NCI-H2171 (cell line): ENCODE data around the gene RCN2.
"Not testable (repeated sequence)": the region's sequence is repeated elsewhere in the genome, so short reads cannot be mapped to it uniquely, and the experiment has no call there.

Source experiments
- DNase-seq: peaks from one replicate; lab custom pipeline; 2025; lab: John Stamatoyannopoulos, UW

The RCN2 gene

GRCh38 chr15:76932135-76932966, 802 bp downstream of the RCN2 start:
- DNase-seq: no peak

GRCh38 chr15:76935620-76936019, 4.1 kb downstream of the RCN2 start:
- DNase-seq: no peak

- DNase-seq: no peak
Measured at GRCh38 chr15:76936671-76937070, 5.1 kb downstream of the RCN2 start.

- no peak for DNase-seq
Measured at GRCh38 chr15:76938752-76939151, 7.2 kb downstream of the RCN2 start.

- DNase-seq: no peak
Measured at GRCh38 chr15:76939715-76940114, 8.2 kb downstream of the RCN2 start.

GRCh38 chr15:76941636-76942035, 10.1 kb downstream of the RCN2 start:
- no peak for DNase-seq

- no peak for DNase-seq
Measured at GRCh38 chr15:76942331-76942730, 10.8 kb downstream of the RCN2 start.

- DNase-seq: no peak
Measured at GRCh38 chr15:76945494-76946093, 14.0 kb downstream of the RCN2 start.

- no peak for DNase-seq
Measured at GRCh38 chr15:76947454-76947853, 15.9 kb downstream of the RCN2 start.

GRCh38 chr15:76951220-76951619, 19.7 kb downstream of the RCN2 start:
- no peak for DNase-seq

GRCh38 chr15:76953913-76954312, 22.4 kb downstream of the RCN2 start:
- no peak for DNase-seq

GRCh38 chr15:76954744-76955143, 23.2 kb downstream of the RCN2 start:
- no peak for DNase-seq

GRCh38 chr15:76961268-76962011, 29.9 kb downstream of the RCN2 start:
- DNase-seq: no peak

GRCh38 chr15:76962337-76963013, 30.9 kb downstream of the RCN2 start:
- no peak for DNase-seq

- DNase-seq: no peak
Measured at GRCh38 chr15:76963596-76963995, 32.0 kb downstream of the RCN2 start.

- DNase-seq: no peak
Measured at GRCh38 chr15:76964157-76964556, 32.6 kb downstream of the RCN2 start.

- DNase-seq: not testable (repeated sequence)
Measured at GRCh38 chr15:76966051-76966450, 34.5 kb downstream of the RCN2 start.

- no peak for DNase-seq
Measured at GRCh38 chr15:76967067-76967466, 35.5 kb downstream of the RCN2 start.

GRCh38 chr15:76968306-76968705, 36.8 kb downstream of the RCN2 start:
- no peak for DNase-seq

GRCh38 chr15:76972389-76973361, 41.1 kb downstream of the RCN2 start:
- DNase-seq: no peak

- DNase-seq: no peak
Measured at GRCh38 chr15:76973362-76973743, 41.8 kb downstream of the RCN2 start.
